Non-pigmented ciliary epithelial cell (primary cell): ENCODE measurements around the gene HIRIP3.
"Not testable (repeated sequence)": the region's sequence is repeated elsewhere in the genome, so short reads cannot be mapped to it uniquely, and the experiment has no call there.

Source experiments
- DNase-seq: peaks from one replicate; pipeline ENCODE4 v3.0.0-alpha.2; 2010; ENCODE audit warnings: low read depth

Gene HIRIP3

DNA sequence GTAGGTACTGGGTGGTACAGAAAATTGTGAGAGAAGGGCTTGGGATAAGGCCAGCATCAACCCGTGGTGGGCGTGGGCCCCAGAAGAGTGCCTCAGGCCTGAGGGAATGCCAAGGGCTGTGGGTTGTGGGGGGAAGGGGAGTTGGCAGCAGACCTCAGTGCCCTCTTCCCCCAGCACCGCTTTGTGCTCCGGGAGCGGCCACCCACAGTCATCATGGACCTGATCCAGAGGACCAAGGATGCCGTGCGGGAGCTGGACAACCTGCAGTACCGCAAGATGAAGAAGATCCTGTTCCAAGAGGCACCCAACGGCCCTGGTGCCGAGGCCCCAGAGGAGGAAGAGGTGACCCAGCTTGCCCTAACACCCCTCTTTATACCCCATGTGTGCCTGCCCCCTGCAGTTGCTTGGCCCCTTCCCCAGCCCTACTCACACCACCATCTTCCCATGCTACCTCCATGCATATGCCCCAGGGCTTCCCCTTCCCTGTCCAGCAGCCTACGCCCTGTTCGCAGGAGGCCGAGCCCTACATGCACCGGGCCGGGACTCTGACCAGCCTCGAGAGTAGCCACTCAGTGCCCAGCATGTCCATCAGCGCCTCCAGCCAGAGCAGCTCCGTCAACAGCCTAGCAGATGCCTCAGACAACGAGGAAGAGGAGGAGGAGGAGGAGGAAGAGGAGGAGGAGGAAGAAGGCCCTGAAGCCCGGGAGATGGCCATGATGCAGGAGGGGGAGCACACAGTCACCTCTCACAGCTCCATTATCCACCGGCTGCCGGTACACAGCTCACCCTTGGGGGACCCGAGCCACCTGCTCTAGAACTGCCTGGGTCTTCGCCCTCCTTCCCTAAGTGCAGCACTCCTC, 12.6 kb downstream of the HIRIP3 start:
- no peak for DNase-seq

DNA sequence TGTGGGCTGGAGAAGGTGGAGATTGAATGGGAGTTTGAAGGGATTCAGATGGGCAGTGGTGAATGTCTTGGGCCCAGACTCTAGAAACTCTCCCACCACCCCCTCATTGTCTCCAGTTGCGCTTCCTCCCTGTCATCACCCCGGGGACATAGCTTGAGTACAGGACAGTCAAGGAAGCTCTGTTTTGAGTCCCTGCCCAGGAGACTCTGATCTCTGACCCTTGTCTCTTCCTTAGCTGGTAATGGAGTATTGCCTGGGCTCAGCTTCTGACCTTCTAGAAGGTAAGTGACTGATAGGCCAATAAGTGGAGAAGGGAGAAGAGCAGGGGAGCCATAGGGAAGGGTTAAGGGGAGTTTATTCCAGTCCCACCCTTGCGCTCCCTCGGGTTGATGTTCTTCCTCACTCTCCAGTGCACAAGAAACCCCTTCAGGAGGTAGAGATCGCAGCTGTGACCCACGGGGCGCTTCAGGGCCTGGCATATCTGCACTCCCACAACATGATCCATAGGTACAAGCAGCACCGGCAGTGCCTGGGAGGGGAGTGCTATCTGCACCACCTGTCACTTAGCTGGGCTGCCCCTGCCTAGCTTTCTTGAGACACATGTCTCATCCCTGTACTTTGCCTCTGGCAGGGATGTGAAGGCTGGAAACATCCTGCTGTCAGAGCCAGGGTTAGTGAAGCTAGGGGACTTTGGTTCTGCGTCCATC, 16.7 kb downstream of the HIRIP3 start:
- no peak for DNase-seq

GRCh38 chr16:29978081-29978480, 17.3 kb downstream of the HIRIP3 start:
- DNase-seq: no peak

DNA sequence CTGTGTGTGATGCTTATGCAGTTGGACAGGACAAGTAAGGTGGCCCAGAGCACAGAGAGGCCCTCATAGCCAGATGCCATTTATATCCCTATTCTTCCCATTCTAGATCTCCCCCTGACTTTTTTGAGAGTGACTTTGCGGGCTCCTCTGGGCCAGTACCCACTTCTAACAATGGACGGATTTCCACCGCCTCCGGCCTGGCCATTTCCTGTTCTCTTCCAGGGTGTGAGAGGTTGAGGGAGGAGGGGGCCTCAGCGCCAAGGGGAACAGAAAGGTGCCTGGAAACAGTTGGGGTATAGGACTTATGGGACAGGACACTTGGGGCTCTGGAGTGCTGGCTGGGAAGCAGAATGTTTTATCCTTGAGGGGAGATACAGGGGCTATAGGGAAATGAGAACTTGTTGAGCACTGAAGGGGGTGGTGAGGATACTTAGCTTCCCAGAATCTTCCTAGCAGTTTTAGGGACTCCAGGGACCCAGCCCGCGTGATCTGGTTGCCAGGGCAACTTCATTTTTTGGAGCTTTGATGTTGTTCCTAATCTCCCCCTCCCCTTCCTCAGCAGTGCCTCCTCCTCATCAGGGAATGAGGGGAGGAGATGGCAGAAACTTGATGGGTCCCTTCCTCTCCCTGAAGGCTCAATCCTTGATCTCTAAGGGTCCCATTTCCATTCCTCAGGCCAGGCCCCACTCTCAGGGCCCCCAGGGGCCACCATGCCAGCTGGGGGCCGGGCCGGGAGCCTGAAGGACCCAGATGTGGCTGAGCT, 18.2 kb downstream of the HIRIP3 start:
- no peak for DNase-seq

GRCh38 chr16:29975811-29976511, 19.5 kb downstream of the HIRIP3 start:
- no peak for DNase-seq

- no peak for DNase-seq
Observed at GRCh38 chr16:29975134-29975538, 20.3 kb downstream of the HIRIP3 start.

DNA sequence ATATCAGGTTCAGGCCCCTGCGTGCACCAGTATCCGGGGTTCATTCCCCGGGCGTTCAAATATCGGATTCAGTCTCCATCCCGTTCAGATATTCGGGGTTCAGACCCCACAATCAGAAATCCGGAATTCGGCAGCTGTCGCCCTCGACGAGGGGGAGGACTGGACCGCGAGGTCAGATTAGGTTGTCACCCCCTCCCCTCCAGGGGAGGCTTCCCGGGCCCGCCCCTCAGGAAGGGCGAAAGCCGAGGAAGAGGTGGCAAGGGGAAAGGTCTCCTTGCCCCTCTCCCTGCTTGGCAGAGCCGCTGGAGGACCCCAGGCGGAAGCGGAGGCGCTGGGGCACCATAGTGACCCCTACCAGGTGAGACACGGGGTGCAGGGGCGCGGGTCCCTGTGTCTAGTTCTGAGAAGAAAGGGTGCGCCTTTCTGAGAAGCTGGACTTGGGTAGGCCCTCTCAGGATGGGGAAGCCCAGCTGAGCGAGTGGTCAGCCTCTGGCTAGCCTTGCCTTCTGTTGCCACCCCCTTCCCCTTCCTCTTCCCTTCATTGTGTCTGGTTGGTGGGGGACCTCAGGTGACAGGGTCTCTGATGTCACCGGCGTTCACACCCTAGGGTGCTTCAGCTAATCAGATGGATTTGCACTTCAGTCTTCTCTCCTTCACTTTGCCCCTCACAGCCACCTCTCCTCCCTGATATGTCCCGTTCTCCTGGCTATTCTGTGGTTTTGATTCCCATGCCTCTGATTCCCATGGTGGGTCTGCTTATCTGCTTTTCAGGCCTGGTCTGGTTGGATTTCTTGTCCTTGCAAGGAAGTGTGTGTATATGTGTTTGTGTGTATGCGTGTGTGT, 20.9 kb downstream of the HIRIP3 start:
- DNase-seq: no peak

DNA sequence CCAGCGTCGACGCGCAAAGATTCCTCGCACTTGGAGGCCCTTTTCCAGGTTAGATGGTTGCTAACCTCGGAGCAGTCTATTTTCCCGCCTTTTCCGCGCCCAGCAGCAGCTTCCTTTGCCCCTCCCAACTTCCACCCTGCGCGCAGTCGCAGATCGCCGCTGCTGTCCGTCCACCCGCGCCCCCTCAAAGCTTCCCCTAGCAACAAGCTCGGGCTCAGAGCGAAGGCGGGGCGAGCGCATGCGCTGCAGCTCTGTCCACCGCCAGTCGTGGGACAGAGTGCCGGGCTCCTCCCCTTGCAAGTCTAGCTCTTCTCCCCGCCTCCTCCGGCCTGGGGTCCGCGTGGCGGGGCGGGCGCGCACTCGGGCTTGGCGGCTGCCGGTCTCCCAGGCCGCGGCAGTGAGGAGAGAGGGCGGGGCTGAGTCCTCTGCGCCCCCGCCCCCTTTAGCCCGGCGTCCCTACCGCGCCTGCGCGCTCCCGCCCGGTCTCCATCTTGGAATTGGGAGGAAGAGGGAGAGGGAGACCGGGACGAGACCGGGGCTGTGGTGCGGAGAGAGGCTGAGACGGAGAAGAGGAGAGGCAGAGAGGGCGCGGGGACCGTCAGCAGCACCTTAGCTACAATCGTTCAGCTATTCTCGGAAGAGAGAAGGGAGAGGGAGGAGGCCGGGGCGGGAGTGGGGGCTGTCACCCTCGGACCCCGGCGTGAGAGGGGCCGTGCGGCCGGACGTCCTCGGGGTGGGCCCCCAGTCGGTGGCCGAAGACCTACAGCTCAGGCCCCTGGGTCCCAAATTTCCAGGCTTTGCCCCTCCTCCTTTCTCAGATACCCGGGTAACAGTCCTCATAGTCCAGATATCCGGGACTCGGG, 21.8 kb downstream of the HIRIP3 start, which contains the start of gene TAOK2:
TSS of gene TAOK2 (plus strand) at position 485 of the 863 bp plus-strand sequence. CDS start 3,905 bp downstream, outside the sequence.
- DNase-seq: peak; percentile 95

DNA sequence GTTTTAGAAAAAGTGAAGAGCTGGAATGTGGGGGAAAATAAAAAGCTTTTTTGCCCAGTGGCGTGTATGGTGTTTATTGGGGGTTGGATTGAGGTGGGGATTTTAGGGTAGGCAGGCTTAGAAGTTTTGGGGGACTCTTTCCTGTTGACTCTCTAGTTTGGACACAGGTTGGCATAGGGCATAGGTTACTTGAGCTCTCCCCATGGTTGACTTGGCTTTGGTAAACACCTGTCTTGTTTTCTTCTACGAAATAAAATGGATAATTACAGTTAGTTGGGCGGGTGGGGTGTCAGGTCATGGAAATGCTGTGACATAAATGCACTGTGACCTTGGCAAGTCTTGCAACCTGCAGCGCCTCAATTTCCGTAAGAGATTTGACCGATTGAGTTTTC, 22.4 kb downstream of the HIRIP3 start:
- no peak for DNase-seq

GRCh38 chr16:29972500-29972899, 22.9 kb downstream of the HIRIP3 start:
- DNase-seq: no peak

DNA sequence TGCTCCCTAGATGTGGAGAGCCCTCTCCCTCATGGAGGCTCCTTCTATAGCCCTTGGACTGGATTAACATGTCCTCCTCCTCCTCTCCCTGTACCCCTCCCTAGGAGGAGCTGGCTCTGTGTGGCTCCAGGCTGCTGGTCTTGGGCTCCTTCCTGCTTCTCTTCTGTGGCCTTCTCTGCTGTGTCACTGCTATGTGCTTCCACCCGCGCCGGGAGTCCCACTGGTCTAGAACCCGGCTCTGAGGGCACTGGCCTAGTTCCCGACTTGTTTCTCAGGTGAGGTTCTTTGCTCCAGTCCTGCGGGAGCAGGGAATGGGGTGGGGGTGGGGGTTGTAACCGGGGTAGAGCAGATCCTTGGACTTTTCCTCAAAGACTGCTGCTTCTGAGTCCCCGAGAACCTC, 24.1 kb downstream of the HIRIP3 start:
- DNase-seq: no peak

DNA sequence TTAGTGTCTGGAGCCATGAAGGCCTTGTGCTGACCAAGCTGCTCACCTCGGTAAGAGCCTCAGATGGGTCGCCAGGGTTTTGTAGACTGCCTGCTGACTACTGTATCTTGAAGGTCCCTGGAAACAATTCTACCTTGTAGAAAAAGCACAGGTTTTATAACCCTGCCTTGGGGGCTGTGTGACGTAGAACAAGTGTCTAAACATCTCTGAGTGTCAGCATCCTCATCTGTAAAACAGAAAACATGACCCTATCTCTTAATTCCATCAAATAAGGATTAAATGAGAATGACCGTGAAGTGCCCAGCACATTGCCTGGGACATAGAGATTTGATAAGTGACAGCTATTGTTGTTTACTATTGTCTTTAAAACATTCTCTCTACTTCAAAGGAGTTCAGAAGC, 27.2 kb downstream of the HIRIP3 start:
- DNase-seq: no peak

- no peak for DNase-seq
Observed at GRCh38 chr16:29963021-29963743, 32.2 kb downstream of the HIRIP3 start.

- DNase-seq: no peak
Observed at GRCh38 chr16:29962344-29962994, 32.9 kb downstream of the HIRIP3 start.

DNA sequence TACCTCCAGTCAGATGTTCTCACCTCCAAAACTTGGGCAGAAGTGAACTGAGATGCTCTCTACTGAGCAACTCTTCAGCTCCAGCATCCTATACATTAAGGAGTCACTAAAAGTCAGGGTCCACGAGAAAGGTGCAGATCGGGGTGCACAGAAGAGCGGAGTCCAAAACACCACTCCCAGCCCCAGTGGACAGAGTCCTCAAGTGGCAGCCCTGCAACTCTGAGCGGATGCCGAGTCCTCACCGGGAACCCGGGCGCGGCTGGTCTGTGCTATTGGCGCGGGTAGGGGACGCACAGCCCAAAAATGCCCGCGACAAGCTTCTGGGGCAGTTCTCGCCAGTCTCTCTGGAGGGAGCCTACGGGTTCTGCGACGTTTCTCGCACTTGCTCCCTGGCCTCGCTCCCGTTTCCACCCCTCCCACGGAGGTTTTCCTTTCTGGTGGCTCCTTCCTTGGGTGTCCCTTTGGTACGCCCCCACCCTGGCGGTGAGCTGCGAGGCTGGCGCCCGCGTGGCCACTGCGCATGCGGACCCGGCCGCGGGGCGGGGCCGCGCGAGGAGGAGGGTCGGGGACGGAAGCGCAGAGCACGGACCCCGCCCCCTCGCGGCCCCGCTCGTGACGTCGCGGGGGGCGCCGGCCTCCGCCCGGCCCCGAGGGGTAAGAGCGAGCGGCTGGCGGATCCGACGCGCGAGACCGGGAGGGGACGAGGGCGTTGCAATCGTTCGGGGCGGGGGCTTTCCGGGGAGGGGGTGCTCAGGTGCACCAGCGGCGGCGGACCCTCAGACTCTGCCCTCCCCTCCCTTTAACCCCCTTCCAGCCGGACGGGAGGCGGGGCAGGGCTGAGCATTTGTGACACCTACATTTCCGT, 33.7 kb downstream of the HIRIP3 start, which contains the start of gene TMEM219:
TSS of gene TMEM219 (plus strand) at position 601 of the 865 bp plus-strand sequence. CDS start 1,065 bp downstream, outside the sequence.
- DNase-seq: no peak

DNA sequence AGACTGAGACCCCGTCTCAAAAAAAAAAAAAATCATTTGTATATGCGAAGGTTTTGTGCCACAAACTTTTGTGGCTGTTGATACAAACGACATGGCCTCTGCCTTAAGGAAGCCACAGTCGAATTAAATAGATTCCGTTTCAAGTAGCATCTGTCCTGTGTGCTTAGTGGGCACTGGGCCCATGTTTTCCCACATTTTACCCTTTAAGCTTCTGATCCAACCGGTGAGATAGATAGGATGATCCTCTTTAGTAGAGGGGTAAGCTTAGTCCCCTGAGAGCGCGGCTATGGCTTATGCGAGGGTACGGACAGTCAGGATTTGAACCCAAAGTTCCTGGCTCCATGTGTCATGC, 34.3 kb downstream of the HIRIP3 start:
- no peak for DNase-seq

- not testable (repeated sequence) for DNase-seq
Observed at GRCh38 chr16:29959821-29960220, 35.6 kb downstream of the HIRIP3 start.

DNA sequence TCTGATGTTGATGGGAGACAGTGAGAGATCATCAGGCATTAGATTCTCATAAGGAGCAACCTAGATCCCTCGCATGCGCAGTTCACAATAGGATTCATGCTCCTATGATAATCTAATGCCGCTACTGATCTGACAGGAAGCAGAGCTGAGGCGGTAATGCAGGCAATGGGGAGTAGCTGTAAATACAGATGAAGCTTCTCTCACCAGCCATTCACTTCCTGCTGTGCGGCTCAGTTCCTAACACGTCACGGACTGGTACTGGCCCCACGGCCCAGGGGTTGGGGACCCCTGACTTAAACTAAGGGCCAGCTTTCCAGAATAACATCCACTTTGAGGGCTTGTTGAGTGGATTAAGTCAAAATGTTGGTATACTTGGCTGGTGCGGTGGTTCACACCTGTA, 36.1 kb downstream of the HIRIP3 start:
- DNase-seq: no peak
